PC-9 (cell line): ENCODE data around the gene GJC2. TPM values are rescaled to one million over a fixed set of nuclear protein-coding genes. Genes with fewer than 3 reads are reported as not detected.
"Not testable (repeated sequence)": the region's sequence is repeated elsewhere in the genome, so short reads cannot be mapped to it uniquely, and the experiment has no call there.

Experiments used
- BruUV-seq: library from RNA; stranded (reverse); fragments of 400-500 nt; replicated peaks from 2 replicates; lab custom pipeline; 2021; lab: Mats Ljungman, UMichigan
- CTCF ChIA-PET: fragments of 300-600 bp; sonication (Branson Sonifier 250); formaldehyde crosslinking; loops from one replicate; lab custom pipeline; 2022; ENCODE audit warnings: antibody characterized with exemption; lab: Charles Lee
- POLR2A ChIA-PET: fragments of 300-600 bp; sonication (Branson Sonifier 250); formaldehyde crosslinking; loops from one replicate; lab custom pipeline; 2022; ENCODE audit warnings: antibody characterized with exemption; ENCODE audit not compliant: unreplicated experiment; lab: Charles Lee
- DNase-seq, 2 experiments: peaks; one replicate each; pipeline versions ENCODE4 v3.0.0 to v3.0.0-alpha.2; 2015 to 2022; ENCODE audit warnings: mixed read lengths in 1 of 2
- H2AFZ ChIP-seq: fragments of 200-600 bp; sonication (generic); 2 replicates; pipeline ENCODE4 v1.8.1; 2017; ENCODE audit warnings: antibody characterized with exemption
- H3F3A ChIP-seq: fragments of 200-600 bp; sonication (generic); 2 replicates; pipeline ENCODE4 v1.8.1; 2017; ENCODE audit warnings: antibody characterized with exemption, mild to moderate bottlenecking, low read depth; ENCODE audit not compliant: insufficient read depth
- H3K27ac ChIP-seq: fragments of 200-600 bp; sonication (generic); 2 replicates; pipeline ENCODE4 v1.6.1; 2016; ENCODE audit warnings: mixed run types
- H3K27me3 ChIP-seq: fragments of 200-600 bp; sonication (generic); 2 replicates; pipeline ENCODE4 v1.6.1; 2016; ENCODE audit warnings: low read depth, mixed run types; ENCODE audit not compliant: insufficient read depth
- H3K36me3 ChIP-seq: fragments of 200-600 bp; sonication (generic); 2 replicates; pipeline ENCODE4 v1.6.1; 2016; ENCODE audit warnings: low read depth, mixed run types
- H3K4me1 ChIP-seq: fragments of 200-600 bp; sonication (generic); replicated peaks from 2 replicates; pipeline ENCODE4 v1.6.1; 2016; ENCODE audit warnings: mixed run types; ENCODE audit not compliant: insufficient read depth
- H3K4me2 ChIP-seq: fragments of 200-600 bp; sonication (generic); 2 replicates; pipeline ENCODE4 v1.6.1; 2017; ENCODE audit warnings: mixed run types
- H3K4me3 ChIP-seq: fragments of 200-600 bp; sonication (generic); 2 replicates; pipeline ENCODE4 v1.6.1; 2016; ENCODE audit warnings: mixed run types
- H3K79me2 ChIP-seq: fragments of 200-600 bp; sonication (generic); 2 replicates; pipeline ENCODE4 v1.6.1; 2017; ENCODE audit warnings: low read depth, mixed run types
- H3K9me2 ChIP-seq: fragments of 200-600 bp; sonication (generic); 2 replicates; pipeline ENCODE4 v1.8.1; 2017; ENCODE audit warnings: mild to moderate bottlenecking; ENCODE audit not compliant: insufficient read depth
- H3K9me3 ChIP-seq: fragments of 200-600 bp; sonication (generic); 2 replicates; pipeline ENCODE4 v1.8.1; 2016; ENCODE audit warnings: low read depth; ENCODE audit not compliant: insufficient read depth
- H4K20me1 ChIP-seq: fragments of 200-600 bp; sonication (generic); 2 replicates; pipeline ENCODE4 v1.8.1; 2017; ENCODE audit not compliant: insufficient read depth
- CTCF ChIP-seq: fragments of 200-600 bp; sonication (generic); conservative IDR thresholded peaks from 2 replicates; pipeline ENCODE4 v1.6.1; 2017; ENCODE audit warnings: mixed run types, antibody characterized with exemption, mild to moderate bottlenecking, moderate library complexity
- EZH2 ChIP-seq: fragments of 200-600 bp; sonication (generic); IDR thresholded peaks from 2 replicates; pipeline ENCODE4 v1.8.0; 2017; ENCODE audit warnings: antibody characterized with exemption, low read depth
- intact Hi-C: fragments of 100-400 bp; cut with micrococcal nuclease; formaldehyde crosslinking; loops from one replicate; pipeline ENCODE4 v1.10.0; 2022; ENCODE audit not compliant: unreplicated experiment
- total RNA-seq: library from RNA; stranded (reverse); gene quantifications from 2 replicates; pipeline ENCODE4 v1.2.3, GENCODE V29; 2021

Gene GJC2
- total RNA-seq, 1 experiment from 2014 or later = 2.1 TPM

GRCh38 chr1:228185641-228185965, 35.9 kb downstream of the GJC2 start:
- Histone ChIP-seq H3F3A (peaks cover 7% of the 10 kb centered on the region; the same call in 1 of the 2 replicates), H3K4me2 (no peak overlapping the region), H3K27me3 (no peaks in the 10 kb centered on the region), H3K4me1 (no peaks in the 10 kb centered on the region), H3K9me2 (no peaks in the 10 kb centered on the region), H3K9me3 (no peaks in the 10 kb centered on the region), H3K79me2 (no peaks in the 10 kb centered on the region), H3K27ac (no peak overlapping the region), H3K36me3 (no peaks in the 10 kb centered on the region), H4K20me1 (no peaks in the 10 kb centered on the region), H2AFZ (no peak overlapping the region), H3K4me3 (no peak overlapping the region)
- intact Hi-C loops = no loop called here
- no peak for DNase-seq
- TF ChIP-seq EZH2 (no peak), CTCF (no peak)
- ChIA-PET CTCF (no interaction called here), POLR2A (no interaction called here)
- no TSS peak for BruUV-seq

- intact Hi-C loops, H4K20me1 ChIP-seq, BruUV-seq, H3K27me3 ChIP-seq, H3K4me1 ChIP-seq, POLR2A ChIA-PET, H3K9me2 ChIP-seq, H3K27ac ChIP-seq, H3K4me2 ChIP-seq, H3K36me3 ChIP-seq, H3K79me2 ChIP-seq, H3K9me3 ChIP-seq, DNase-seq, H3K4me3 ChIP-seq, CTCF ChIA-PET, H2AFZ ChIP-seq, H3F3A ChIP-seq: not testable (repeated sequence)
Observed at GRCh38 chr1:228188249-228188648, 38.5 kb downstream of the GJC2 start.

- intact Hi-C loops = no loop called here
- no peak overlapping the region for H3K4me2 ChIP-seq
- H4K20me1 ChIP-seq = no peaks in the 10 kb centered on the region
- no peaks in the 10 kb centered on the region for H3K9me3 ChIP-seq
- TF ChIP-seq EZH2 (no peak), CTCF (no peak)
- no peak overlapping the region for H3K4me3 ChIP-seq
- no peaks in the 10 kb centered on the region for H3K4me1 ChIP-seq
- no peak overlapping the region for H3K27ac ChIP-seq
- no peaks in the 10 kb centered on the region; the same call in 1 of the 2 replicates for H3F3A ChIP-seq
- no peaks in the 10 kb centered on the region for H3K79me2 ChIP-seq
- H3K27me3 ChIP-seq = no peaks in the 10 kb centered on the region
- H3K36me3 ChIP-seq = no peaks in the 10 kb centered on the region
- ChIA-PET CTCF (no interaction called here), POLR2A (no interaction called here)
- no peaks in the 10 kb centered on the region for H3K9me2 ChIP-seq
- no peak overlapping the region for H2AFZ ChIP-seq
- DNase-seq = no peak
- BruUV-seq = no TSS peak
Observed at GRCh38 chr1:228190182-228190581, 40.5 kb downstream of the GJC2 start.

GRCh38 chr1:228190778-228191177, 41.0 kb downstream of the GJC2 start:
- no TSS peak for BruUV-seq
- TF ChIP-seq CTCF = no peak
- no peak for TF ChIP-seq EZH2
- Histone ChIP-seq H3K79me2 (no peaks in the 10 kb centered on the region), H2AFZ (no peak overlapping the region), H3F3A (no peaks in the 10 kb centered on the region), H3K27me3 (no peaks in the 10 kb centered on the region), H3K36me3 (no peaks in the 10 kb centered on the region), H3K27ac (no peak overlapping the region), H3K4me2 (no peak overlapping the region), H4K20me1 (no peaks in the 10 kb centered on the region), H3K9me3 (no peaks in the 10 kb centered on the region), H3K4me1 (no peaks in the 10 kb centered on the region), H3K9me2 (no peaks in the 10 kb centered on the region), H3K4me3 (no peak overlapping the region)
- POLR2A ChIA-PET = no interaction called here
- intact Hi-C loops = no loop called here
- CTCF ChIA-PET = no interaction called here
- no peak for DNase-seq
